Measurements from ENCODE around the gene RAB8B.

- TF ChIP-seq CTCF (IDR thresholded peaks at IDR 0.05) (no peak), POLR2A (IDR thresholded peaks at IDR 0.05) (no peak)
Measured at GRCh38 chr15:63250312-63250965, 61.0 kb downstream of the RAB8B start.
